Measurements from ENCODE around the gene ATF6B. TPM values are rescaled to one million over a fixed set of nuclear protein-coding genes. Genes with fewer than 3 reads are reported as not detected.

Gene ATF6B
- total and polyA plus RNA-seq, 2 of the 13 experiments (the other 11 are each of a cell fraction or from before 2014, with no cell fraction given) = 18.1 to 44.0 TPM

GRCh38 chr6:32087574-32088486 lies 40.2 kb downstream of the ATF6B start (continued):
- TF ChIP-seq AHDC1 (CRISPR knock-in tag; IDR thresholded peaks at IDR 0.05; ENCODE audit: borderline replicate concordance) = no peak
- TF ChIP-seq ZNF605 (CRISPR knock-in tag; IDR thresholded peaks at IDR 0.05) = no peak
- TF ChIP-seq TFE3 (CRISPR knock-in tag; IDR thresholded peaks at IDR 0.05) = no peak
- TF ChIP-seq HMG20A (CRISPR knock-in tag; IDR thresholded peaks at IDR 0.05; ENCODE audit: borderline replicate concordance) = no peak
- no peak for TF ChIP-seq TRIM22 (IDR thresholded peaks at IDR 0.05)
- TF ChIP-seq CEBPZ (IDR thresholded peaks at IDR 0.05; ENCODE audit: low read length) = no peak
- no peak for TF ChIP-seq ZMAT5 (CRISPR knock-in tag; IDR thresholded peaks at IDR 0.05; ENCODE audit: borderline replicate concordance, low read depth)
- TF ChIP-seq FOXK1 (CRISPR knock-in tag; IDR thresholded peaks at IDR 0.05; ENCODE audit: borderline replicate concordance, low read depth) = no peak
- TF ChIP-seq SRSF1 (optimal IDR thresholded peaks at IDR 0.05; ENCODE audit: low read depth, low read length) = no peak
- no peak for TF ChIP-seq SMARCE1 (IDR thresholded peaks at IDR 0.05; ENCODE audit: borderline replicate concordance)
- TF ChIP-seq CHD2 (IDR thresholded peaks at IDR 0.05; ENCODE audit: low read depth, low read length) = no peak
- no peak for TF ChIP-seq ZNF333 (CRISPR knock-in tag; IDR thresholded peaks at IDR 0.05; ENCODE audit: borderline replicate concordance)
- TF ChIP-seq KDM4B (CRISPR knock-in tag; IDR thresholded peaks at IDR 0.05) = peak; percentile 77; the same call in 1 of the 2 replicates
- TF ChIP-seq TSC22D2 (CRISPR knock-in tag; IDR thresholded peaks at IDR 0.05; ENCODE audit: borderline replicate concordance) = peak; percentile 44; the same call in 1 of the 2 replicates

Data from HepG2 (cell line).